Loucy (cell line): ENCODE results near the gene FAM217B.

ENCODE experiments used
- H2AFZ ChIP-seq: fragments of 200-600 bp; sonication (generic); 2 replicates; pipeline ENCODE4 v1.6.0; 2016; ENCODE audit warnings: antibody characterized with exemption, mild to moderate bottlenecking, low read length, moderate library complexity
- H3F3A ChIP-seq: fragments of 200-600 bp; 2 replicates; pipeline ENCODE4 v1.6.0; 2016; ENCODE audit warnings: antibody characterized with exemption, low read depth, mild to moderate bottlenecking
- H3K27me3 ChIP-seq: fragments of 200-600 bp; sonication (generic); 2 replicates; pipeline ENCODE4 v1.6.1; 2014; ENCODE audit warnings: low read length, mild to moderate bottlenecking; ENCODE audit not compliant: insufficient read depth, poor library complexity, severe bottlenecking
- H3K36me3 ChIP-seq: fragments of 200-600 bp; sonication (generic); 2 replicates; pipeline ENCODE4 v1.6.1; 2016; ENCODE audit warnings: low read length; ENCODE audit not compliant: insufficient read depth
- H3K4me1 ChIP-seq: fragments of 200-600 bp; sonication (generic); 2 replicates; pipeline ENCODE4 v1.5.1; 2014; ENCODE audit warnings: low read length, mild to moderate bottlenecking; ENCODE audit not compliant: insufficient read depth, poor library complexity, severe bottlenecking
- H3K4me2 ChIP-seq: fragments of 200-600 bp; sonication (generic); 2 replicates; pipeline ENCODE4 v1.6.0; 2014; ENCODE audit warnings: antibody characterized with exemption, low read length, low read depth, mild to moderate bottlenecking; ENCODE audit not compliant: poor library complexity, severe bottlenecking
- H3K4me3 ChIP-seq: fragments of 200-600 bp; sonication (generic); 2 replicates; pipeline ENCODE4 v1.5.1; 2014; ENCODE audit warnings: low read length, mild to moderate bottlenecking, mixed read lengths; ENCODE audit not compliant: poor library complexity, severe bottlenecking
- H3K79me2 ChIP-seq: fragments of 200-600 bp; sonication (generic); 2 replicates; pipeline ENCODE4 v1.6.1; 2014; ENCODE audit warnings: low read length; ENCODE audit not compliant: insufficient read depth
- H3K9ac ChIP-seq: fragments of 200-600 bp; sonication (generic); 2 replicates; pipeline ENCODE4 v1.6.0; 2014; ENCODE audit warnings: mild to moderate bottlenecking, low read depth, low read length, moderate library complexity; ENCODE audit not compliant: poor library complexity, severe bottlenecking
- H3K9me2 ChIP-seq: fragments of 200-600 bp; sonication (generic); replicated peaks from 2 replicates; pipeline ENCODE4 v1.6.1; 2016; ENCODE audit warnings: low read depth, low read length, mixed read lengths
- H3K9me3 ChIP-seq: fragments of 200-600 bp; sonication (generic); 2 replicates; pipeline ENCODE4 v1.6.1; 2014; ENCODE audit warnings: mild to moderate bottlenecking, antibody characterized with exemption, low read length, low read depth; ENCODE audit not compliant: insufficient read depth
- H4K20me1 ChIP-seq: fragments of 200-600 bp; sonication (generic); 2 replicates; pipeline ENCODE4 v1.6.0; 2014; ENCODE audit warnings: antibody characterized with exemption, low read length, mild to moderate bottlenecking; ENCODE audit not compliant: insufficient read depth, poor library complexity, severe bottlenecking
- EZH2phosphoT487 ChIP-seq: fragments of 200-600 bp; IDR thresholded peaks from 2 replicates; pipeline ENCODE4 v1.6.1; 2018; ENCODE audit warnings: antibody characterized with exemption, mild to moderate bottlenecking, moderate library complexity, borderline replicate concordance
- TF ChIP-seq, protein P1 (sequence below): fragments of 200-600 bp; sonication (generic); conservative IDR thresholded peaks from 2 replicates; pipeline ENCODE4 v1.5.1; 2014; ENCODE audit warnings: mild to moderate bottlenecking, antibody characterized with exemption, low read length

Gene FAM217B

DNA sequence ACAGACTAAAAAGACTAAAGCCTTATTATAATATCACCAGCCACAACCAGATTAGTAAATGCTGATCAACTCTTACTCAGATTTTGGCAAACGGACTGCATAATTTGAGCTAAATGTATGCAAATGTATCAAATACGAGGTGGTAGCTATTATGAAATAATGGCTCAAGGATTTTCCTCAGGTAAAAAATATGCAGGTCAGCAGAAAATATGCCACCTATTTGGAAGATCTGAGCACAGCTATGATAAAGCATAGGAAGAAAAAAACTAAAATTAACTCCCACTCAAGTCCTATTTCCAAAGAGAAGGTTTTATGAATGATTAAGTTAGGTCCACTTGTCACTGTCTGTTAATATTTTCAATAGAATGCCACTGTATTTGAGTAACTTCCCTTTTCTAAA lies 29.1 kb upstream of the FAM217B start:
- Histone ChIP-seq H4K20me1 (no peaks in the 10 kb centered on the region), H2AFZ (no peak overlapping the region), H3F3A (no peaks in the 10 kb centered on the region), H3K36me3 (no peaks in the 10 kb centered on the region), H3K9me2 (no peaks in the 10 kb centered on the region), H3K79me2 (no peaks in the 10 kb centered on the region), H3K9me3 (no peaks in the 10 kb centered on the region), H3K27me3 (no peaks in the 10 kb centered on the region), H3K4me1 (no peaks in the 10 kb centered on the region), H3K4me2 (no peak overlapping the region), H3K4me3 (no peak overlapping the region), H3K9ac (no peak overlapping the region)
- no peak for TF ChIP-seq EZH2phosphoT487
- TF ChIP-seq, protein P1, sequence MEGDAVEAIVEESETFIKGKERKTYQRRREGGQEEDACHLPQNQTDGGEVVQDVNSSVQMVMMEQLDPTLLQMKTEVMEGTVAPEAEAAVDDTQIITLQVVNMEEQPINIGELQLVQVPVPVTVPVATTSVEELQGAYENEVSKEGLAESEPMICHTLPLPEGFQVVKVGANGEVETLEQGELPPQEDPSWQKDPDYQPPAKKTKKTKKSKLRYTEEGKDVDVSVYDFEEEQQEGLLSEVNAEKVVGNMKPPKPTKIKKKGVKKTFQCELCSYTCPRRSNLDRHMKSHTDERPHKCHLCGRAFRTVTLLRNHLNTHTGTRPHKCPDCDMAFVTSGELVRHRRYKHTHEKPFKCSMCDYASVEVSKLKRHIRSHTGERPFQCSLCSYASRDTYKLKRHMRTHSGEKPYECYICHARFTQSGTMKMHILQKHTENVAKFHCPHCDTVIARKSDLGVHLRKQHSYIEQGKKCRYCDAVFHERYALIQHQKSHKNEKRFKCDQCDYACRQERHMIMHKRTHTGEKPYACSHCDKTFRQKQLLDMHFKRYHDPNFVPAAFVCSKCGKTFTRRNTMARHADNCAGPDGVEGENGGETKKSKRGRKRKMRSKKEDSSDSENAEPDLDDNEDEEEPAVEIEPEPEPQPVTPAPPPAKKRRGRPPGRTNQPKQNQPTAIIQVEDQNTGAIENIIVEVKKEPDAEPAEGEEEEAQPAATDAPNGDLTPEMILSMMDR: no peak

DNA sequence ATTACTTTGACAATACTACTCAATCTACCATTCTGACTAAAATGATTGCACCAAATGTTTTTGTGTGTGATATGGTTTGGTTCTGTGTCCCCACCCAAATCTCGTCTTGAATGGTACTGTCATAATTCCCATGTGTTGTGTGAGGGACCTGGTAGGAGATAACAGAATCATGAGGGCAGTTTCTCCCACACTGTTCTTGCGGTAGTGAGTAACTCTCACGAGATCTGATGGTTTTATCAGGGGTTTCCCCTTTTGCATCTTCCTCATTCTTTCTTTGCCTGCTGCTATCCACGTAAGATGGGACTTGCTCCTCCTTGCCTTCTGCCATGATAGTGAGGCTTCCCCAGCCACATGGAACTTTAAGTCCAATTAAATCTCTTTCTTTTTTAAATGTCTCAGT lies 27.6 kb upstream of the FAM217B start:
- Histone ChIP-seq H3K27me3 (no peaks in the 10 kb centered on the region), H3K4me2 (no peak overlapping the region)

DNA sequence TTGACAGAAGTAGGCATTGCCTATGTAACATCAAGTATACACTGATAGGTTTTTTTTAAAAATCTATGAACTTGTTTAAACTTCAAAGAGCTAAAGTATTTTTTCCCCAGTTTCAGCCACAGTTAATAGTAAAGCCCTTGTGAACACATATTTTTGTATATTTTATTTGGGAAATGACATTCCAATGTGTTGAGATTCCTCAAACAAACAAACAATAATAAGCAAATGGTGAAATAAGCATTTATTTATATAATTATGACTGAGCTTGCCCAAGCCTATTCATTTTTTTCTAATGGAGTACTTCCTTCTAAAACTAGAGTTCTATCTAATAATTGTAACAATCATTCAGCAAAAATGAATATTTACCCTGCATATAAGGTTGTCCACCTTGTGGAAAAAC lies 19.2 kb upstream of the FAM217B start:
- no peaks in the 10 kb centered on the region for H3K27me3 ChIP-seq
- no peaks in the 10 kb centered on the region for H3K36me3 ChIP-seq
- H3F3A ChIP-seq: no peaks in the 10 kb centered on the region
- no peak overlapping the region for H3K9ac ChIP-seq
- H4K20me1 ChIP-seq: no peaks in the 10 kb centered on the region
- no peak for TF ChIP-seq EZH2phosphoT487
- TF ChIP-seq, protein P1: no peak
- no peaks in the 10 kb centered on the region for H3K9me2 ChIP-seq
- no peaks in the 10 kb centered on the region for H3K9me3 ChIP-seq
- no peak overlapping the region for H3K4me2 ChIP-seq
- H3K4me3 ChIP-seq: no peak overlapping the region
- no peak overlapping the region for H2AFZ ChIP-seq
- H3K79me2 ChIP-seq: no peaks in the 10 kb centered on the region
- no peaks in the 10 kb centered on the region for H3K4me1 ChIP-seq

More for the DNA sequence above, 27.6 kb upstream of the FAM217B start:
- no peak overlapping the region for H3K4me3 ChIP-seq
- H2AFZ ChIP-seq: no peak overlapping the region
- H4K20me1 ChIP-seq: no peaks in the 10 kb centered on the region
- H3K79me2 ChIP-seq: no peaks in the 10 kb centered on the region
- no peak for TF ChIP-seq EZH2phosphoT487
- TF ChIP-seq, protein P1: no peak
- no peaks in the 10 kb centered on the region for H3K9me3 ChIP-seq
- no peaks in the 10 kb centered on the region for H3F3A ChIP-seq
- no peaks in the 10 kb centered on the region for H3K36me3 ChIP-seq
- H3K4me1 ChIP-seq: no peaks in the 10 kb centered on the region
- H3K9me2 ChIP-seq: no peaks in the 10 kb centered on the region
- H3K9ac ChIP-seq: no peak overlapping the region
